GM18951 (cell line): ENCODE results near the gene FANCC.

Experiments used
- POLR2A ChIP-seq: IDR thresholded peaks from 4 replicates; pipeline ENCODE4 v1.6.1; 2011; ENCODE audit warnings: mild to moderate bottlenecking; ENCODE audit not compliant: insufficient read length, insufficient read depth; ENCODE audit errors: extremely low read depth
- in situ Hi-C: fragments of 300-500 bp; cut with MboI; formaldehyde crosslinking; loops from one replicate; pipeline ENCODE4 v1.12.0; 2022; ENCODE audit warnings: low sequenced_read_pairs, mixed read lengths, inconsistent platforms; ENCODE audit not compliant: unreplicated experiment

FANCC gene

DNA sequence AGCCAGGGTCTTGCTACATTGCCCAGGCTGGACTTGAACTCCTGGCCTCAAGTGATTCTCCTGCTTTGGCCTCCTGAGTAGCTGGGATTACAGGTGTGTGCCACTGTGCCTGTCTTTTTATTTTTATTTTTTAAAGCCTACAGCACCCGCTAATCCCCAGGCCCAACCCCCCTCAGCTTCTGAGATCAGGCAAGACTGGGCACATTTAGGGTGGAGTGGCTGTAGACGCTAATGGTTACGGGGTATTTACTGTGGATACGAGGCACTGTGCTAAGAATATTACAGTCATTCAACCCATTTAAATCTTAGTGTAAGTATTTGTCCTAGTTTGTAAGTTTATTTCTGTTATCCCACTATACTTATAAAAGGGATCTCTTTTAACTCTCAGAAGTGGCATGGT is 175.2 kb downstream of the FANCC start:
- in situ Hi-C loops = no loop called here
- no peak for TF ChIP-seq POLR2A

DNA sequence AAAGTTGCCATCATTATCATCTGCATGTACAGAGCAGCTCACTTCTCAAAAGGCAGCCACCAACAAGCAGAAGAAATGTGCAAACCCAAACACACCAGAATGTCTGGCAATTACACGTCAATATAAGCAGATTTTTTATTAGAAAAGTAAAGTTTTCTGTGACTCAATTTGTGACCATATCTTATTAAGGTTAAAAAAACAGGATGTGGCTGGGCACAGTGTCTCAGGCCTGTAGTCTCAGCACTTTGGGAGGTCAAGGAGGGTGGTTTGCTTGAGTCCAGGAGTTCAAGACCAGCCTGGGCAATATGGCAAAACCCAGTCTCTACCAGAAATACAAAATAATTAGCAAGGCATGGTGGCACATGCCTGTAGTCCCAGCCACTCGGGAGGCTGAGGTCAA is 176.7 kb downstream of the FANCC start:
- no peak for TF ChIP-seq POLR2A
- in situ Hi-C loops = no loop called here

DNA sequence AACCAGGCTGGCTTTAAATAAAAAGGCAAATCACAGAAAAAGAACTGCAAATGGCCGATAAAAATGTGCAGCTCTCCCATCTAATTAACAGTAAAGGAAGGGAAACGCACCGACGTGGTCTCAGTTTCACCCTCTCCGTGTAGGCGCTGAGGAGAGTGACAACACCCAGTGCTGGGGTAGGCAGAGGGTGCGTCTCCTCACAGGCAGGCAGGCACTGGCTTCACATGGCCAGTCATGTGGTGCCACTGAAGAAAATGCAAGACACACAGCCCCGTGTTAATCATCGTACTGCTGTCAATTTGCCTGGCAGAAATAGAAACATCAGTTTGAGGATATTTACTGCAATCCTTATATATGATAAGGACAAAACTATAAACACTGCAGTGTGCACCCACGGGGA is 178.4 kb downstream of the FANCC start:
- in situ Hi-C loops = no loop called here
- no peak for TF ChIP-seq POLR2A

DNA sequence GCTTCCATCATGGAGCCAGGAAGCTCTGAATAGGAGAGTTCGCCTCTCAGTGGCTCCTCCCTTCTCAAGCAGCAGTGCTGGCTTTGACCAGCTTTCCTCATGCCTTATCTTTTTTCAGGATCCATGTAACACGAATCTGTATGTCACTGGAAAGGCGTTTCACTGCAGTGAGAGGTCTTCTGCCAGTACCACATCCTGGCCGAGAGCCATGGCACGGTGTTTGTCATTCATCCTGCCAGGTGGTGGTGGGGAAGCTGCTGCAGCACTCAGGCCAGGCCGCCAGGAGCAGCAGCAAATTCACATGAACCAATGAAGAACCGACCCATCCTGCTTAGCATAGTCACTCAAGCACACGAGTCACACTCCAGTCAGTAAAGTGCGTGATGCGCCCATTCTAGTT is 179.0 kb downstream of the FANCC start:
- in situ Hi-C loops = no loop called here
- TF ChIP-seq POLR2A = no peak

DNA sequence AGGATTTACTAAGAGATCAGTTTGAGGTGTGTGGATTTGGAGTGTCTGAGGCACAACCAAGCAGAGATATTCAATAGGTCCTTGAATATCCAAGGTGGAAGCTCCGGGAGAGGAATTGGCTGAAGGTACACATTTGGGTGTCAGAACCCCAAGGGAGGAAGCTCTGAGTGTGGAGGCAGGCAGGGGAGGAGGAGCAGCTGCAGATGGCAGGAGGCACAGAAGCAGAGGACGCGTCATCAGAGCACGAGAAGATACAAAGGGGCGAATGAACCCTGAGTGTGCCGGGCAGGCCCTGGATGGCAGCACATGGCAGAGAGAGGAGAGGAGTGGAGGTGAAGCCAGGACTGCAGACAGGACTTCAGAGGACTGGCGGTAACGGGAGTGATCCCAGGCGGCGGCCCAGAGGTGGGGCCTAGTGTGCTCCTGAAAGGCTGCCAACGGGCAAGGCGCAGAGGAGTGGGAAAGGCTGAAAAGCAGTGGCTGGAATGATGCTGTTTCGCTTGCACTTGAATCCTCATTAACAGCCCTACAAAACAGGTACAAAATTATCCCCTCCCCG is 179.8 kb downstream of the FANCC start:
- TF ChIP-seq POLR2A = no peak
- in situ Hi-C loops = no loop called here

DNA sequence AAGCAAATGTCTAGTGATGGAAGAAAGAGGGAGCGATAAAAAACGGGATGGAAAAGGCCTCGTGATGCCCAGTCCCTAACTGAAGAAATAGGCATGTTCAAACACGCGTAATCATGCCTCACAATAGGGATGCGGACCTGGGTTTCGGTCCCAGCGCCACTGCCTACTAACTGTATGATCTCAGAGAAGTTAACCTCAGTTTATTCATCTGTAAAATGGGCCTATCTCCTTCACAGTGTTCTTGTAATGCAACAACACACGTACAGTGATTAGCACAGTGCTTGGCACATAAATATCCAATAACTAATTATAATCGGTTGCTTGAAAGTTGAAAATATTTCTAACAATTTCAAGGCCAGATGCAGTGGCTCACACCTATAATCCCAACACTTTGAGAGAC is 181.8 kb downstream of the FANCC start:
- in situ Hi-C loops = no loop called here
- TF ChIP-seq POLR2A = no peak

DNA sequence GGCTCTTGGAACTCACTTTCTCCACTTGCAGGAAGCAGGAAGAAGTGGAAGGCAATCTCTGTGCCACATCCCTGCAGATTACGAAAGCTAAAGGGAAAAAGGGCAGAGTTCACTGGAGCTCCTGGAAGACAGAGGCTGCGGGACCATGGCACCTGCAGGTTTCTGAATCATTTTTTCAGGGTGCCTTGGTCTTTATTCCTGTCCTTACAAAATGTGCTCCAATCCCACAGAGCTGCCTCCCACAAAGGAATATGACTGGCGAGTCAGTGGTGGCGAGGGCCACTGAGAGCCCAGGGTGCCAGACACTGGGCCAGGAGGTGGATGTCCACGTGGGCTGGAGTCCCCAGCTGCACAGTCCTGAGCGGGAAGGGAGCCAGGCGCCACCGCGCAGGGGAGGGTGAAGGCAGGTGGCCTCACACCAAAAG is 183.0 kb downstream of the FANCC start:
- in situ Hi-C loops = no loop called here
- TF ChIP-seq POLR2A = no peak

DNA sequence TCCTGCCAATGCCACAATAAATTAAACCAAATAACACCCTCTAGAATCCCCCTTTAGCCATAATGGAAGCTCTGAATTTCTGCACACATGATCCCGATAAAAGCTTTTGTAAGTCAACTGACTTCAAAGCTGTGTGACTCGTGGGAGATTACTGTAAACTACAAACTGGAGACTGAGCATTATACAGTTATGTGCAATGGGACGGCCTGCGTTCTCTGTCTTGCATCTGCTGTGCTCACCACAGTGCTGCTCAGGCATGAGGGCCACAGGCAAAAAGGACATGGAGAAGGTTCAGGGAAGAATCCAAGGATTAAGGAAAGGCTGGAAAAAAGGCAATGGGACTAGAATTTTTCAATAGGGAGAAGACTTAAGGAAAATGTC is 184.2 kb downstream of the FANCC start:
- TF ChIP-seq POLR2A = no peak
- in situ Hi-C loops = no loop called here

DNA sequence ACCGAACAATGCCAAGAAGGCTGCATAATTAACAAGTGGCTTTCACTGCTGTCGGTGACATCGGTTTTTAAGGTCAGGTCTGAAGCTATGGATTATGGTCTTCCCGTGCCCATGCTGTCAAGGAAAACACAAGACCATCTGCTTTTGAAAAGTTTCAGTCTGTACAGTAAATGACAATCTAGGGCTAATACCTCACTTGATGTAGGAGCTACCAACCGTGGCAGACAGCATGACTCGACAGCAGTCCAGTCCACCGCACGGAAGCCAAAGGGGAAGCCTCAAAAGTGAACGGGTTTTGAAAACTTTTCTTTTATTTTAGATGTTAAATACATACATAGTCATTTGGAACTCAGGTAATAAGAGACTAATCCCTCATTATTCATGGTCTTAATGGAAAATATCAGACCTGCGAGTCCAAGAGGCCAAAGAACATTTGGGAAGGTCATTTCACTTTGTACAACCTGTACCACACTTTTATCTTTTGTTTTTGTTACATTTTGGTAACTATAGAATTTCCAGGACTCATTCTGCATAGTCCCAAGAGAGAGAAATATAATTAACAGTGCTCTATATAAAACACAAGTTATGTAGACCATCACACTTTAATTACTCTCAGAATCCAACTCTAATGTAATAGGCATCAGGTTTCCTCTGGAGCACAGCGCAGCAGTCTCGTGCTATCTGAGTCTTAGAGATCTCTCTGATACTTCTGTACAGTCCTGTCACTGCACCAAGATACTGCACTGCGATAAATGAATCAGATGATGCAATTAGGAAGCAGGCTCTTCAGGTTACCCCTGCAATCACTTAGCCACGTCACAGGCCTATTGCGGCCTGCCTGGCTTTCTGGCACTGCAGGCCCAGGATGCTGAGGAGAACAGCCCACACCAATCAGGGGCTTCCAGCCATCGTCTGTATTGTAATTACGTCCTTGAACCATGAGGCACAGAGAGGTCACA is 184.9 kb downstream of the FANCC start:
- in situ Hi-C loops = no loop called here
- no peak for TF ChIP-seq POLR2A

DNA sequence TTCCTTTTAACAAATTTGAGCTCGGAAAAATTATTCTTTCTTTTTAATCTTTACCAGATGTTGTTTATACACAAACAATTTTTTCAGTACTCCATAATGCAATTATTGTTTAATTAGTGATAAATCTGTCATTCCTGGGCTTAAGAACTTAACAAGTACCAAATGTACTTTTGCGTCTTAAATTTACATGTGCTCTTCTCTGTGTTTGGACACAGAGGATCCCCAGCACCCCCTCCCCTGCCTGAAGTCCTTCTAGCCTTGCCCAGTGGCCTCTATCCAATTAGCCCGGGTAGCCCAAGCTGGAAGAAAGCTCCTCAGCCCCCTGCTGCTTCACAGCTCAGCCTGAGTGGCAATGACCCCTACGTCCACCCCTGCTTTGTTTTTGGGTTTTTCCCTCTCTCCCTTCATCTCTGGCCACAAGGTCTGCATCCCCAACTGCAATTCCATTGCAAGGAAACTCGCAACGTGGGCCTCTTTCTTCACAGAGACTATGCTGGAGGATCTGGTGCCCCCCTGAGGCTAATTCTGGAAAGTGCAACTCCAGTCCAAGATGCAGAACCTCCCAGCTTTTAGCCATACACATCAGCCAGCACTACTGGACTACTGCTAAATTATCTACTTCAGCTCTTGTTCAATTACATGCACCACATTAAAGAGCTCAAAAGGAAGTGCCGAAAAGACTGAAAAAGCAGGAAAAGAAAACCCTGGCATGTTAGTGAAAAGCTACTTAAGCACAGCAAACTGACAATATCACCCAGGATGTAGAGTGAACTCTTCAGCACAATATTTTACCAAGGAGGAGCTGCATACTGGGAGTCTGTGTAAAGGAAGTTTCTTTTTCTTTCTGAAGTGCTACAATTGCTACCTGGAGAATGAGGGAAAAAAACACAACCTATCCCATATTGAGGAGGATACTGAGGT is 186.2 kb downstream of the FANCC start:
- in situ Hi-C loops = no loop called here
- TF ChIP-seq POLR2A = no peak

DNA sequence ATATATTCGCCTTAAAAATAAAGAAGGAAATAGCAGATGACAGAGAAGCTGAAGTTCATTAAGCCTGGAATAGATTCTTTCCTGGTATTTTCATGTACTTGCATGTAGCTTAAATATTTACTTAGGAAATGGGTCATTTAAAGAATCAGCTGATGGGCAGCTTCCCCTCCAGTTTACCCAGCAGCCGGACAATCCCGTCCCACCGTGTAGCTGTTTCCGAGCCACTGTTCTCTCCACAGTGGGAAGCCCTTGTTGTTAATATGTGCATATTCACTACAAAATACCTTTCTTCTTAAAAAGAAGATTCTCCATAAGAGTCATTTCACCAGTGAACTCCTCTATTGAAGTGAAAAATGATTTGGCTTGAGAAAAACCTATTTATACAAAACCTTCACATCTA is 187.0 kb downstream of the FANCC start:
- TF ChIP-seq POLR2A = no peak
- in situ Hi-C loops = no loop called here

DNA sequence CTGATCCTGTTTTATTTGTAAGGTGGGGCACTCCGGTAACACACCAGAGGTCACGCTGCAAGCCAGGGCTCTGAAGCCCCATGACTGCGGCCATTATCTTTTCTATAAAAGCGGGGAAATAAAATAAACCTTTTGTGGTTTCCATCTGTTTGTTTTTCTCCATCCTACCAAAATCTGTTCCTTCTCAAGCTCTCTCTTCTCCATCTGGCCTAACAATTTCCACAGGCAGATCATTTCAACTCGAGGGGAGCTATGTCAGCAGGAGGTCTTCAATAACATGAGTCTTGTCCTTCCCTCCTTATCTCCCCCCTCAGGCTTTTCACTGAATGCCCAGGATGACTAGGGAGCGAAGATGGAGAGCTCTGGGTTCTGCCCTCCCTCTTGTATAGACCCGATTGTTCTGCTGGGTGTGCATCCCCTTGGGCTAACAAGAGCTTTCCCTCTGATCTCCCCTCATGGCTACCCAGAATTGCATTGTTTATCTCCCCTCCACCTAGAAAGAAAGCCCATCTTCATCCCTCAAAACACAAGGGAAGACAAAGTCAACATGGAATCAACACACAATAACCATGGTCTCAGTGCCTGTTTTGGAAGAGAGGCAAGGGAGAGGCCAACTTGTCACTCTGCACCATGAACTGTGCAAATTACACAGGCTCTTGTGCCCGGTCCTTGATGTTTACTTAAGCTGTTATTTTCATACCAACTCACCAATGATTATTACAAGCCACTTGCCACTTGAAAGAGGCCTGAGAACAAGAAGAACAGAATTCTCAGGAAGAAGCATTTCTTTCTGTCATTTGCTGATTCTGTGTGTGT is 187.8 kb downstream of the FANCC start:
- no peak for TF ChIP-seq POLR2A
- in situ Hi-C loops = loop anchor here (5.0 kb wide), 1 partner anchor 447 kb away; no protein-coding TSS in a partner anchor
